D341Med (cell line): Measurements from ENCODE around the gene YPEL5.

Experiments used
- DNase-seq: peaks from one replicate; pipeline ENCODE4 v3.0.0; 2012; ENCODE audit warnings: low spot score

The YPEL5 gene

DNA sequence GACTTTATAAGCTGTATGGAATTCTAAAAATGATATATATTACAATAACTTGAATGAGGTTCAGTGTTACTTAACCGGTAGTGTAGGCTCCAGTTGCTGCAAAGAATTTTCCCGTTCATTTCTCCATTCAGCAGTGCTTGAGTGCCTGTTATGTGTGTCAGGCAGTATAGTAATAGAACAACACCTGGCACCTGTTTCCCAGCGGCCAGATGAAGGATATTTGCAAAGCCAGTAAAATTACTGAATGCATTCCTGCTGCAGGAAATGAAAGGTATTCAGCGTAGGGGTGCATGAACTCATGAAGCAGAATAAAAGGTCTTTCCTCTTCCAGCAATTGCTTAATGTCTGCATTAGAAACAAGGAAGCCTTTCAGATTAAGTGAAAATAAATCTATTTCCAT, 18.8 kb downstream of the YPEL5 start:
- DNase-seq: no peak

DNA sequence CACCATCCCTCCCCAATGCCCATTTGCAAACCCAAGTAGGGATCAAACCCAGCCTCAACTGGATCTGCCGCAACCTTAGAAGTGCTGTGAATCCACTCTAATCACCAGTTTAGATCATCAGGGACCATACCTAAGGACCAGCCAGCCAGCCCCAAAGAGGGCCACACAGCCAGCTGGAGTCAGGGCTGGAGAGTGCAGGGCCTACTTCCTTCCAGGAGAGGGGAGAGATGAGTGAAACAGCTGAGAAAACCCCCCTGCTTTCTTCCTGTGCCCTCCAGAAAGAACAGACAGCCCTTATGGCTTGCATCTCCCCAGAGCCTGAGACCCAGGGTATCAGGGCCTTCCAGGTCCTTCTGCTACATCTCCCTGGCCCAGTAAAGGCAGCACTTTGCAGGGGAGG, 25.8 kb downstream of the YPEL5 start:
- no peak for DNase-seq

DNA sequence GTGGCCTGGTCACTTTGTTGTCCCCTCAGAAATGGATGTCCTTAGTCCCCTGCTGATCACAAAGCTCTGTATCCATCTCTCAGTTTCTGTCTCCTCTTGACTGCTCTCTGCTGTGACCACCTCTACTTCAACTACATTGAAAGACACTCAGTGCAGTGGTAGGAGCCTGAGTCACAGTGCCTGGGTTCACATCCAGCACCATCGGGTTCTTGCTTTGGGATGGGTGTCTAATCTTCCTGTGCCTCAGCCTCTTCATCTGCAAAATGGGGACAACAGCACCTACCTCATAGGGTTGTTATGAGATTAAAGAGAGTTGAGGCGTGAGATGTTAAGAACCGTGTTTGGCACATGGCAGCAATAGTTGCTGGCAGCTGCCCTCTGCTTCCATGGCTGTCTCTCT, 30.6 kb downstream of the YPEL5 start:
- no peak for DNase-seq

DNA sequence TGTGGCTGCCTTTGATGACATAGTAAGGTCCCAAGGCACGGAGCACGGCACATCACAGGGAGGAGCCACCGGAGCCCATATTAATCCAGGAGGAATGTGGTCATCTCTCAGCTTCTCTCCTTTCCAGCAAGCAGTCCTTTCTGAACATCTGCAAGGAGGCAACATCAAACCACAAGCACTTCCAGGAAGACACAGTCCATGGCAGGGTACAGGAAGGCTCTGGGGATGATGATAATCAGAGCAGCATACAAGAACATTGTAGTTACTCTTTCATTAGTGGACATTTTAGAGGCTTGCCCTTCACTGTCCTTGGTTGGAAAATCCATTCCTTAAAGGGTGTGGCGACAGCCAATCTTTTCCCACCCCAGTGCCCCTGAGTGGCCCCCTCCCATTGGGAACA, 31.1 kb downstream of the YPEL5 start:
- no peak for DNase-seq

DNA sequence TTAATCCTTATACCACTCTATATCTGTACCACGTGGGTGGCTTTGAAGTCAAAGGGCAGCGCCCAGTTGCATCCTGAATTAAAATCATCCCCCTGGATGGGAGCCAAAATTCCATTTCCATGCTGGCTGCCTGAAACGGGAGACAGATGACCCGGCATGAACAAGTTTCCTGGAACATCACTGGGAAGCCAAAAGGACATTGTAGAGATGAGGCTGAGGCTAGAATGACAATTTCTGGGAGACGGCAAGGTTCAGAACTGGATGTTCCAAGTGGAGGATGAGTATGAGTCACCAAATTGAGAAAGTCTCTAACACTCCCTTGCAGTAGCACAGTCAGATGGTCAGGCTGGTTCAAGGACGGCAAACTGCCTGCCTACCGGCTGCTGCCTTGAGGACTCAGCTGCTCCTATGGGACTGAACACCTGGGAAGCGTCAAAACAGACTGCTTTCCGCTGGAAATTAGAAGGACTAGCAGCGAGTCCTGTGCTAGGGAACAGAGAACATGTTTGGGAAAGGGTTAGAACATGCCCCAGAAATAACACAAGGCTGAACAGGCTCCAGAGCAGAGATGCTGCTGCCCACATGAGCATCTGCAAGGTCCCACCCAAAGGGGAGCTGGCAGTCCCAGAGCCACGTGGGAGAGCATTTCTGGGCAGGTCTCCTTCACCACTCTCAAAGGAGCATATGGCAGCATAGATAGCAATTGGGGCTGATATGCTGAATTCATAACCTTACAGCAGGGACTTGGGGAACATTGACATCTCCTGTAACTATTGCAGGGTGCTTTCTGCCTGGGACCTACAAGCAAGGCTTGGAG, 32.0 kb downstream of the YPEL5 start:
- DNase-seq: no peak

DNA sequence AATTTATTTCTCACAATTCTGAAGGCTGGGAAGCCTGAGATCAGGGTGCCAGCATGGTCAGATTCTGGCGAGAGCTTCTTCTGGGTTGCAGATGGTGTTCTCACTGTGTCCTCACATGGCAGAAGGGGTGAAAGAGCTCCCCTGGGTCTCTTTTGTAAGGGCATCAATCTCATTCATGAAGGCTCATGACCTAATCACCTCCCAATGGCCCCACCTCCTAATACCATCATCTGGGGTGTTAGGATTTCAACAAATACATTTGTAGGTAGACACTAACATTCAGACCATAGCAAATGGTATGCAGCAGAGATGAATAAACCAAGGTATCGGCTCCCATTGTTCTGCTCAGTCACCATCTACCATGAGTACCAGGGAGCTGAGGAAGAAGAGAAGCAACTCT, 32.7 kb downstream of the YPEL5 start:
- no peak for DNase-seq

DNA sequence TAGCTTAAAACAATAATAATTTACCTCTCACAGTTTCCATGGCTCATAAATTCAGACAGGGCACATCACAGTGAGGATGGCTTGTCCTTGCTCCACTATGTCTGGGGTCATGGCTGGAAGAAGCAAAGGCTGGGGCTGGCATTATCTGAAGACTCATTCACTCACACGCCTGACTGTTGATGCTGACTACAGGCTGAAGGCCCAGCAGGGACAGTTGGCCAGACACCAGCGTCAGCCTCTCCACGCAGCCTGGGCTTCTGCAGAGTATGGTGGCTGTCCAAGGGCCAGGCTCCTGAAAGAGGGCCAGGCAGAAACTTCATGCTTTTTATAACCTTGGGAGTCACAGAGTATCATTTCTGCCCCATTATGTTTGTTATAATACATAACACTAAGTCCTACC, 33.4 kb downstream of the YPEL5 start:
- DNase-seq: no peak

DNA sequence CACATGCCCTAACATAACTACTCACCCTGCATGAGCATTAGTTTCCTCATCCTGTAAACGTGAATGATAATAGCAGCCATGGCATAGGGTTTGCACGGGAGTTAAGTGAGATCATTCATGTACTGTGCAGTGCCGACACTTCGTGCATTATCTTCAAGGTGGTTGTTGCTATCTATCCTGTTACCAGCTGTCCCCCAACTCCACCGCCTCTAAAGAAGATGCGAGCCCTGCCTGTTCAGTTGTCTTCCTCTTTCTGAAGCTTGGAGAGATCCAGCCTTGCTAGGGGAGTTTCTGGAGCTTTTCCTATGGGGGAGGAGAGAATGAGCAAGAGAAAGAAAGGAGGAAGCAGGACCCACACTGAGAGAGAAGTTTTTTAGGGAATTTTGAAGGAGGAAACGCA, 34.4 kb downstream of the YPEL5 start:
- no peak for DNase-seq

DNA sequence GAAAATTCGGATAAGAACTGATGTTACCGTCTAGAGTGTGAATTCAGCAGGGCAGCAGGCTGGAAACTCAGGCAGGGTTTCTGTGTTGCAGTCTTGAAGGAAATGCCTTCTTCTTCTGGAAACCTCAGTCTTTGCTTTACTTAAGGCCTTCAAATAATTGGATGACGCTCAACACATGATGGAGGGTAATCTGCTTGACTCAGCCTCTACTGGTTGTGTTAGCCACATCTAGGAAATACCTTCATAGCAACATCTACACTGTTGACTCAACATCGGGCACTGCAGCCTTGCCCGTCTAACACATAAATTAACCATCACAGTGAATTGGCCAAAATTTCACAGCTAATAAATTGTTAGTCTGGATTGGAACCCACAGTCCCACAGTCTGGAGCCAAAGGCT, 37.2 kb downstream of the YPEL5 start:
- DNase-seq: no peak

DNA sequence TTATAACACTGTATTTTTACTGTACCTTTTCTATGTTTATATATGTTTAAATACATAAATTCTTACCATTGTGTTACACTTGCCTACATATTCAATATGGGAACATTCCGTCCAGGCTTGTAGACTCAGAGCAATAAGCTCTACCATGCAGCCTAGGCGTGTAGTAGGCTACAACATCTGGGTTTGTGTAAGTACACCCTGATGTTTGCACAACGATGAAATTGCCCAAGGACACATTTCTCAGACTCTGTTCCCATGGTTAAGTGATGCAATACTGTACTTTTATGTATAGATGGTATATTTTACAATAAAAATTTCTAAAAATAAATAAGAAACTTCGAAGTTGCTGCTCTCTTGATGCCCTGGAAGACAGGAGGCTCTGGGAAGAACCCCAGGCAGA, 38.4 kb downstream of the YPEL5 start:
- no peak for DNase-seq

DNA sequence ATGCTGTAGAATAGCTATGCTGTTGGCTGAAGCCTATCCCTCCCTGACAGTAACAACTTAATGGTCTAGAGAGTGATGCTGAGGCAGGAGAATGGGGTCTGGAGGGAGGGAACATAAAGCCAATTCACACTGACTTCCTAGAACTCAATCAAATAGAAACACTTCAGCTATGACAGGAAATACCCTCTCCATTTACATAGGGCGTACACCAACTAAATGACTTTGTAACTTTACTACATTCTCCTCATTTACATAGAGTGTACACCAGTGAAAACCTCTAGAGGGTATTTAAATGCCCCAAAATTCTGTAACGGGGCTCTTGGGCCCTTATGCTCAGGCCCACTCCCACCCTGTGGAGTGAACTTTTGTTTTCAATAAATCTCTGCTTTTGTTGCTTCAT, 41.5 kb downstream of the YPEL5 start:
- no peak for DNase-seq

DNA sequence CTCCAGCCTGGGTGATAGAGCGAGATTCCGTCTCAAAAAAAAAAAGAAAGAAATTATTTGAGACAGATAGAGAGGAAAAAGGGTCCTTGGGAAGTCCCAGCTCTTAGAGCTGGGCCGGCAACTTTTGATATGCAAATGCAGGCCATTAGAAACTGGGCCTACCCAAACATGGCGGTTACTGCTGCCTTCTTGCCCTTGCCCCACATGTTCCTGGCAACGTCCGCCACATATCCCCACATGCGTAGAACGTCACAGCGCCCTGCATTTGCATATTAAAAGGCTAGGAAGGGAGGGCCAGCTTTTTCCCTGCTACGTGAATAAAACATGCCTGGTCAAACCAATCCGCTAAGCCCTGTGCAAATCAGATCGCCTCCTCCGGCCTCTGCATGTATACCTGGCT, 43.8 kb downstream of the YPEL5 start:
- DNase-seq: no peak

DNA sequence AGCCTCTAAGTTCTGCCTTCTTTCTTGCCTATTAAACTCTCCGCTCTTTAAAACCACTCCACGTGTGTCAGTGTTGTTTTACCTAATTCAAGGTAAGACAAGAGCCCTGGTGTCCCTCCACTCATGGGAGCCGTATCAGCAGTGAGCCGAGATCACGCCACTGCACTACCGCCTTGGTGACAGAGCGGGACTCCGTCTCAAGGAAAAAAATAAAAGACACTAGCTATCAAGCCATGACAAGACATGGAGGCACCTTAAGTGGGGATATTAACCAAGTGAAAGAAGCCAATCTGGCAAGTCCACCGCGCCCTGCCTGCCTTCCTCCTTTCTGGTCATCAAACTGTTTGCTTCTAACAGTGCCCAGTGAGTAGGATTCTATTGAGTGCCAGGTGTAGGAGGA, 44.3 kb downstream of the YPEL5 start:
- DNase-seq: no peak

DNA sequence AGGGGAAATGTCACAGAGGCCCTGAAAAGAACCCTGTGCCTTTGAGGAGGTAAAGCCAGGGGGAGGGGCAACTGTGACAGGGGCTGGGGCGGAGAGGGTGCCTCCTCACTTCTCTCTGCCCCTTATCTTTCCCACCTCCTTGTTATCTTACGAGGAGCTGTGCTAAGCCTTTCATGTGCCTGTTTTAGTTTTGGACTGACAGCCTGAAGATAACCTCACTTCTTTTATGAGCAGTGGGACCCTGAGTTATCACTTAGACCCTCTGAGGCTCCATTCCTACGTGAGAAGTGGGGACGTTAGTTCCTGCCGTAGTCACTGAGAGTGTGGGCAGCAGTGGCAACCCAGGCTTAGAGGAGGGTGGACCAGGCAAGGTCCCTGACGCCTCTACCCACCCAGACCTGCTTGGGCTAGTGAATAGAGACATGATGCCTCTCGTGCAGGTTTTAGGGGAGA, 45.0 kb downstream of the YPEL5 start:
- no peak for DNase-seq

DNA sequence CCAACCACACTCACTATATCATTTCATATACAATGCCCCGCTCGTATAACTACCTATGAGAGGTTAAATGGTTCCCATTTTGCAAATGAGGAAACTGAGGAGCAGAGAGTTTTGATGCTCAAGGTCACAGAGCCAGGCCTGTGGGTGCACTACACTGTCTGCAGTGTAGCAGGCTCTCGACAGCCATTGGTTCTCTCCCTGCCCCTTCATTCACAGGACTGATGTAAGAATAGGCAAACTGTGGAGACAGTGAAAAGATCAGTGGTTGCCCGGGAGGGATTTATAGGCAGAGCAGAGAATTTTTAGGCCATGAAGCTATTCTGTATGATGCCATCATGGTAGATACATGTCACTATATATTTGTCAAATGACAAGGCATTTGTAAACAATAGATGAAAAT, 45.5 kb downstream of the YPEL5 start:
- DNase-seq: no peak

DNA sequence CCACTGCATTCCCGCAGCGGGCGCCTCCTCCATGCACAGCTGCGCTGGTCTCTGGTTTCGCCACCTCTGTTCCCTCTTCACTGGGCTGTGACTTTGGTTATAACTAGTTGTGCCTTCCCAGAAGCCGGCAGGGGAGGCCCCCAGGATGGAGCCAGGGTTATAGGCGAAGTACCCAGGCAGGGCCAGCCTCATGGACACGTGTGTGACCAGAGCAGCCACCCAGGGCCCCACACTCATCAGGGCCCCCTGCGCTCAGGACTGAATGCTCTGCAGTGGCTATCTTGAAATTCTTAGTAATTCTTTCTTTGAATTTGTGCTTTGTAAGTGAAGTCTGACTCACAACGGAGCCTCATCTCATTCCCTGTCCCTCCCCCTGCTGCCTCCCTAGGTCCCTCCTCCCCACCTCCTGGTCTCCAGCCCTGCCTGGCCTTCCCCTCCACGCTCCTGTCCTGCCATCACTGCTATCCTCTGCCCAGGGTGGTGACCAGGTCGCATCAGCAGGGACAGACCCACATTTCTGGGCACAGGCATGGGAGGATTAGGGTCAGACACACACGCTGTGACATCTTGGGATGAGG, 46.4 kb downstream of the YPEL5 start:
- DNase-seq: no peak

DNA sequence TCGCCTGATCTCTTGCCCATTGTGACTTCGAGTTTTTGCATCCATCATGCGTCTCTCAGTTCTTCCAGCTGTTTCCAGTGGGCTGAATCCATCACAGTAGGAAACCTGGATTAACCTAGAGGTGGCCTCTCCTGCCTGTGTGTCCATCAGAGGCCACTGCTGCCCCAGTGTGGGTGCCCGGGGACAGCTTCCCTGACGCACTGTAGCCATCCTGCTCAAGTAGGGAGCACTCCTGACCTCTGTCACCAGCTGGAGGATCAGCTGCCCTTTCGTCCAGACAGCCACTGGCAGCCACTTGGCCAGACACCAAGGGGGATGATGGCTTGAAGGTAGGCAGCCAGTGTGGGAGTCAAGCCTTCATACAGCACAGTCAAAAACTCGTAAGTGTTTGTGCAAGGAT, 47.6 kb downstream of the YPEL5 start:
- DNase-seq: no peak

DNA sequence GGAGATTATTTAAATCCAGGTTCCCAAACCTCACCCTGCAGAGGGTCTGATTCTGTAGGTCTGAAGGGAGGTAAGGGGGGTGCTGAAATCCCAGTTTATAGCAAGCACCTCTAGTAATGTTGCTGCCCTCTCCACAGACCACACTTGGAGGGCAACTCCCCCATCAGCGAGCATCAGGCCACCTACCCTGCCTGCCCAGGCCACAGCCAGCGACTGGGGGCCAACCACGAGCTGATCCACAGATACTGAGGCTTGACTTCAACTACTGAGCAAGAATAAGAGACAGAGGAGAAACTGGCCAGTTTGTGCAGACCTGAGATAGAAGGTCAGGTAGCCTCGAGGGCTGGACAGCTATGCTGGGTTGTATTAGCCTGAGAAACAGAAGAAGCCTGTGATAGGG, 48.2 kb downstream of the YPEL5 start:
- no peak for DNase-seq

DNA sequence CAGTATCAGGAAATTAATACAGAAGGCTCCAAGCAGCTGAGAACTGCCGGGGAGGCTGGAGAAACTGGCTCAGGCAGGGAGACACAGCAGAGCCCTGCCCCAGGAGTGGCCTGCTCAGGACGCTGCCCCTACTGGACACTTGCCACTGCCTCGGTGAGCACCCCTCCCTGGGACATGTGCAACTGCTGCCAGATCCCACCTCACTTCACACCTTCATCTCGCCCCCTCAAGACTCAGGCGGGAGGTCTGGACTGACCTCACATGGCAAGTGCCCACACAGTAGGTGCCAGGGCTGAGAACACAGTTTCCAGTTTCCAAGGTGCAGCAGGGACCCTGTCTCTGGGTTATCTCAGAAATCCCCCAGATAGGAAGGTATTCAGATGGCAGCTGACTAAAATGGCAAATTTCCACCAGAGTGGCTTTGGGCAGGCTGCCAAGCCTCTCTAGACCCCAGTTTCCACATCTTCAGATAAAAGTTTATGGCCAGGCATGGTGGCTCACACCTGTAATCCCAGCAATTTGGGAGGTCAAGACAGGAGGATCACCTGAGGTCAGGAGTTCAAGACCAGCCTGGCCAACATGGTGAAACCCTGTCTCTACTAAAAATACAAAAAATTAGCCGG, 50.9 kb downstream of the YPEL5 start:
- DNase-seq: no peak

DNA sequence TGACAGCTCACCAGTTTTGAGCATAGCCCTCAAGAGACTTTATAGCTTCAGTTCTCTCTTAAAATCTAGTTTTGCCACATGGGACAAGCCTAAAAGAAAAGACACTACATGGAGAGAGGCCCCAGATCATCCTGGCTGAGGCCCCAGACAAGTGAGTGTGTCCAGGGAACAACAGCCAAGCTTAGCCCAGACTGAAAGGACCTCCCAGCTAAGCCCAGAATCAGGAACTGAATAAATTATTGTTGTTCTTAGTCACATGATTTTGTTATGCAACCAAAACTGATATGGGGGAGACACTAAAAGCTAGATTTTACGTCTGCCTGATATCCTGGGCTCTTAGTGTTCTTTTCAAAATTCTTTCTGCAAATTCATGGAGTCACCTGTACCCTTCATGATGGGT, 55.2 kb downstream of the YPEL5 start:
- DNase-seq: no peak

DNA sequence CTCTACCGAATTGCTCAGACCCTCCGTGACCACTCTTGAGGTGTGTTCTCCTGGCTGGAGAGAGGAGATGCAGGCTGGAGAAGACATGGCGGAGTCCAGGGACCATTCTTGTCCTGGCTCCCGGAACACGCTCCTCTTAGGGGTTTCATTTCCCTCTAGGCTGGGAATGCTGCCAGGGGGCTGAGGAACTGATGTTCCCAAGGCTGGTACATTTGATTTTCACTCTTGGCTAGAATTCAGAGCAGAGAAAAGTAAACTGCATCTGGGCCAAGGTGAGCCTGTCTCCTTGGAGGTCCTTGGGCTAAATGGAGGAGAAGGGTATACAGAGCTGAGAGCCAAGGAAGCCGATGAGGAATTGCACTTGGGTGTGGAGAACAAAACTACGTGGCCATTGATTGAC, 56.3 kb downstream of the YPEL5 start:
- DNase-seq: no peak

DNA sequence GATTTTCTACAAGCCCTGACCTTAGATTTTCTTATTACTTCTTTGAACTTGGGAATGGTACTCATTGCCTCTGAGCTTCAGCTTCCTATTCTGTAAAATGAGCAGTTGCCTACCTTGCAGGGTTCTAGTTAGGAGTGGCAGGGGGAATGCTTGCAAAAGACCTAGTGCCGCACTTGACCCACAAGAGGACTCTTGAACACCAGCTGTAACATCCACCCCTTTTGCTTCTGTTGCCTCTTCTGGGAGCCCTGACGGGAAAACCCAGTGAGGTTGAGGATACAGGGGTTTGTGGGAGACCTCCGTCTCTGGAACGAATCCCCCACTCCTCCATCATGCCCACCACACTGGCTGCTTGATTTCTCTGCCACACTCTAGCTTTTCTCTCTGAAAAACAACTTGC, 57.5 kb downstream of the YPEL5 start:
- DNase-seq: no peak

DNA sequence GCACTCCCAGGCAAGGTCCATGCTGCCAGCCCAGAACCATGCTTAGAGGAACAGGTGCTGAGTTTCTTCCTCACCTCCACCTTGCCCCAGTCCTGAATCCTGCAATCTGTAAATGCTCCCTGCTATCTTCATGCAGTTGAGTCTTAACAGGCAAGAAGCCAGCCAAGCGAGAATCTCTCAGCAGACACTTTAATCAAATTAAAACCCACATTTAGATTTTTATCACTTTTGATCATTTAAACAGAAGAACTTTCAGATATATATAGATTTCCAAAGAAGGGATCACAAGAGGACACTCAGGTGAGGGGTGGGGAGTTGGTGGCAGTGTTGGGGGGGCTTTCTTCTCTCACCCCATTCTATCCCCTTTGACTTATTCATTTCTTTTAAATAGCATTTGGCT, 58.6 kb downstream of the YPEL5 start:
- no peak for DNase-seq
